IMR-90 (cell line): Measurements from ENCODE around the gene ERC2. TPM values are rescaled to one million over a fixed set of nuclear protein-coding genes. Genes with fewer than 3 reads are reported as not detected.

Experiments
- ATAC-seq: fragments of 200-7000 bp; cut with Tn5 transposase; 2 replicates; pipeline ENCODE4 v1.9.1; 2020; ENCODE audit warnings: low read depth, mild to moderate bottlenecking, moderate library complexity
- BruUV-seq: library from RNA; stranded (reverse); fragments of 400-500 nt; replicated peaks from 2 replicates; lab custom pipeline; 2021; lab: Mats Ljungman, UMichigan
- CTCF ChIA-PET: fragments of 300-600 bp; formaldehyde crosslinking; extraction: SDS; loops from one replicate; lab custom pipeline; 2021; ENCODE audit warnings: antibody characterized with exemption; lab: Yijun Ruan, JAX
- POLR2A ChIA-PET: fragments of 300-600 bp; sonication (Branson Sonifier 250); formaldehyde crosslinking; loops from one replicate; lab custom pipeline; 2022; ENCODE audit warnings: antibody characterized with exemption; ENCODE audit not compliant: unreplicated experiment; lab: Charles Lee
- DNase-seq: peaks from one replicate; pipeline ENCODE4 v3.0.0; 2013
- H2AFZ ChIP-seq: replicated peaks from 2 replicates; pipeline ENCODE3; 2013; ENCODE audit warnings: low read length, mild to moderate bottlenecking; ENCODE audit not compliant: poor library complexity
- H2AK5ac ChIP-seq: 2 replicates; pipeline ENCODE4 v1.6.1; 2013; ENCODE audit warnings: low read depth, low read length, inconsistent platforms
- H2AK9ac ChIP-seq: replicated peaks from 2 replicates; pipeline ENCODE3; 2013; ENCODE audit warnings: mild to moderate bottlenecking, low read depth, low read length, moderate library complexity; ENCODE audit not compliant: poor library complexity
- H2BK120ac ChIP-seq: 2 replicates; pipeline ENCODE4 v1.6.1; 2013; ENCODE audit warnings: low read depth, low read length, inconsistent platforms
- H2BK15ac ChIP-seq: 3 replicates; pipeline ENCODE4 v1.6.1; 2013; ENCODE audit warnings: low read depth, low read length, inconsistent platforms
- H2BK20ac ChIP-seq: 2 replicates; pipeline ENCODE4 v1.6.1; 2013; ENCODE audit warnings: low read depth, mild to moderate bottlenecking, inconsistent platforms, low read length, moderate library complexity
- H2BK5ac ChIP-seq: 2 replicates; pipeline ENCODE4 v1.6.1; 2013; ENCODE audit warnings: mild to moderate bottlenecking, low read depth, low read length, inconsistent platforms; ENCODE audit not compliant: poor library complexity, severe bottlenecking
- H3K14ac ChIP-seq: replicated peaks from 2 replicates; pipeline ENCODE4 v1.6.1; 2013; ENCODE audit warnings: low read depth, low read length, inconsistent platforms
- H3K18ac ChIP-seq: 2 replicates; pipeline ENCODE4 v1.6.1; 2013; ENCODE audit warnings: low read depth, low read length, control low read depth
- H3K23ac ChIP-seq: 2 replicates; pipeline ENCODE4 v1.6.1; 2013; ENCODE audit warnings: low read depth, low read length, inconsistent platforms
- H3K27ac ChIP-seq: 2 replicates; pipeline ENCODE4 v1.5.1; 2013; ENCODE audit warnings: mild to moderate bottlenecking, control low read depth, low read length; ENCODE audit not compliant: insufficient read depth
- H3K27me3 ChIP-seq: 2 replicates; pipeline ENCODE4 v1.6.1; 2013; ENCODE audit warnings: low read length; ENCODE audit not compliant: control insufficient read depth, insufficient read depth
- H3K36me3 ChIP-seq: 2 replicates; pipeline ENCODE4 v1.6.1; 2013; ENCODE audit warnings: low read length, mixed read lengths; ENCODE audit not compliant: control insufficient read depth, insufficient read depth
- H3K4ac ChIP-seq: 2 replicates; pipeline ENCODE4 v1.6.1; 2013; ENCODE audit warnings: low read depth, low read length, inconsistent platforms
- H3K4me1 ChIP-seq: 2 replicates; pipeline ENCODE4 v1.6.1; 2013; ENCODE audit warnings: low read length, mixed read lengths; ENCODE audit not compliant: control insufficient read depth, insufficient read depth
- H3K4me2 ChIP-seq: 2 replicates; pipeline ENCODE4 v1.6.1; 2013; ENCODE audit warnings: low read depth, mild to moderate bottlenecking, control low read depth, low read length, moderate library complexity
- H3K4me3 ChIP-seq: 2 replicates; pipeline ENCODE4 v1.5.1; 2013; ENCODE audit warnings: low read depth, mild to moderate bottlenecking, control low read depth, low read length, moderate library complexity; ENCODE audit not compliant: insufficient read depth
- H3K56ac ChIP-seq: 2 replicates; pipeline ENCODE4 v1.6.1; 2013; ENCODE audit warnings: low read length, inconsistent platforms; ENCODE audit not compliant: insufficient read depth; ENCODE audit errors: extremely low read depth
- H3K79me1 ChIP-seq, 2 experiments: 2 replicates each; pipeline ENCODE4 v1.6.1; 2013; ENCODE audit warnings: low read length in 2 of 2, inconsistent platforms in 1 of 2, low read depth in 1 of 2
- H3K9ac ChIP-seq: 2 replicates; pipeline ENCODE4 v1.6.1; 2013; ENCODE audit warnings: low read depth, low read length, control low read depth
- H3K9me1 ChIP-seq: 2 replicates; pipeline ENCODE4 v1.6.1; 2013; ENCODE audit warnings: low read length, inconsistent platforms; ENCODE audit not compliant: insufficient read depth
- H3K9me3 ChIP-seq: 2 replicates; pipeline ENCODE4 v1.6.1; 2013; ENCODE audit warnings: low read length; ENCODE audit not compliant: control insufficient read depth, insufficient read depth
- H4K20me1 ChIP-seq: 2 replicates; pipeline ENCODE4 v1.6.1; 2013; ENCODE audit warnings: low read length, inconsistent platforms; ENCODE audit not compliant: insufficient read depth
- H4K5ac ChIP-seq: 2 replicates; pipeline ENCODE4 v1.6.1; 2013; ENCODE audit warnings: mild to moderate bottlenecking, low read depth, low read length, control low read depth
- H4K8ac ChIP-seq, 2 experiments: 2 replicates each; pipeline ENCODE4 v1.6.1; 2013; ENCODE audit warnings: low read depth in 2 of 2, low read length in 2 of 2, control low read depth in 1 of 2, inconsistent platforms in 1 of 2
- H4K91ac ChIP-seq: 2 replicates; pipeline ENCODE4 v1.6.1; 2013; ENCODE audit warnings: low read depth, low read length, inconsistent platforms; ENCODE audit not compliant: insufficient read depth
- BHLHE40 ChIP-seq: fragments of 150-350 bp; IDR thresholded peaks from 2 replicates; pipeline ENCODE4 v1.6.1; 2016; ENCODE audit warnings: mild to moderate bottlenecking, low read depth, low read length
- CEBPB ChIP-seq: IDR thresholded peaks from 2 replicates; pipeline ENCODE4 v1.6.1; 2012; ENCODE audit warnings: low read depth, low read length, improper control_type of control experiment
- MAFK ChIP-seq: IDR thresholded peaks from 2 replicates; pipeline ENCODE4 v1.6.1; 2012; ENCODE audit warnings: low read depth, low read length, improper control_type of control experiment
- MXI1 ChIP-seq: IDR thresholded peaks from 2 replicates; pipeline ENCODE4 v1.6.1; 2012; ENCODE audit warnings: low read depth, mild to moderate bottlenecking, low read length, moderate library complexity, borderline replicate concordance
- NFE2L2 ChIP-seq: fragments of 150-350 bp; IDR thresholded peaks from 2 replicates; pipeline ENCODE4 v1.6.1; 2016; ENCODE audit warnings: low read depth, mild to moderate bottlenecking, low read length
- POLR2A ChIP-seq: IDR thresholded peaks from 2 replicates; pipeline ENCODE4 v1.6.1; 2012; ENCODE audit warnings: mild to moderate bottlenecking, low read depth, low read length
- RAD21 ChIP-seq: IDR thresholded peaks from 2 replicates; pipeline ENCODE4 v1.6.1; 2012; ENCODE audit warnings: low read length, improper control_type of control experiment
- USF2 ChIP-seq: fragments of 150-350 bp; IDR thresholded peaks from 2 replicates; pipeline ENCODE4 v1.6.1; 2017; ENCODE audit warnings: mild to moderate bottlenecking, antibody characterized with exemption, low read length, low read depth
- WGBS, 2 experiments: methylation state at CpG; one replicate each; pipeline versions ENCODE4 v1.1.5 to v1.1.7; 2013; ENCODE audit warnings: missing lambda C conversion rate in 2 of 2; ENCODE audit not compliant: insufficient read length in 1 of 2; ENCODE audit errors: extremely low coverage in 2 of 2; 5-methylcytosine and 5-hydroxymethylcytosine counted together
- dilution Hi-C: fragments of 300-500 bp; cut with HindIII; formaldehyde crosslinking; loops from one replicate; pipeline ENCODE4 v1.14.3; 2018; ENCODE audit warnings: low sequenced_read_pairs; ENCODE audit not compliant: unreplicated experiment
- in situ Hi-C: fragments of 300-500 bp; cut with MboI; formaldehyde crosslinking; loops from 3 replicates; pipeline ENCODE4 v1.14.3; 2019; ENCODE audit warnings: low sequenced_read_pairs, inconsistent platforms, mixed read lengths
- intact Hi-C: fragments of 100-400 bp; cut with micrococcal nuclease; formaldehyde crosslinking; loops from 2 replicates; pipeline ENCODE4 v1.10.0; 2022
- polyA plus RNA-seq, 3 experiments: library from polyadenylated mRNA; depleted of rRNA; stranded (reverse); fragments of >200 nt; gene quantifications; 2 replicates each; pipeline ENCODE4 v1.2.3, GENCODE V29; 2012; ENCODE audit warnings: low replicate concordance in 1 of 3
- total RNA-seq: library from RNA; depleted of rRNA; stranded (reverse); fragments of >200 nt; gene quantifications from 2 replicates; pipeline ENCODE4 v1.2.3, GENCODE V29; 2012
- TF ChIP-seq, protein P1 (sequence below): fragments of 150-350 bp; IDR thresholded peaks from 2 replicates; pipeline ENCODE4 v1.6.1; 2016; ENCODE audit warnings: low read depth, mild to moderate bottlenecking, low read length, moderate library complexity, borderline replicate concordance

The ERC2 gene
- total and polyA plus RNA-seq, 2 of the 4 experiments (the other 2 are of a cell fraction) = 0.17 to 0.18 TPM

DNA sequence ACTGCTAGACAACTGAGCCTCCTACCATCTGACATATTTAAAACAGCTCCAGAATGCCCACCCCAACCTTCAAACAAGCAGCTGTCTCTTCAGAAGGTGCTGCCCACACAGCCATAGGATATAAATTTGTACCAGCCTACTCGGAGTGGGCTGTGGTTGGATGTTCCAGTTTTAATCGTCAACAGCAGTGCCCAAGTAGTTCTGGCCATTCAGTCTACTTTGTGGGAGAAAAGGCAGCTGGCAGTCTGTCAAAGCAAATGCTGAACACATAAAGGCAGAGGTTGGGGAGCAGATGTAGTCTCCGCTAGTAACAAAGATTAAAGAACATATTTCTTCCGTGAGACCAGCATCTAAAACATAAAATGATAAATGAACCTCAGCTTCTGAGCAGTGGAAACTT is 15.9 kb upstream of the ERC2 start:
- H2BK5ac ChIP-seq = no peak overlapping the region
- H2BK20ac ChIP-seq = no peak overlapping the region
- no peak overlapping the region for H3K27ac ChIP-seq
- H2AK9ac ChIP-seq = no peak overlapping the region
- H3K23ac ChIP-seq = no peak overlapping the region
- ChIA-PET POLR2A (no interaction called here), CTCF (no interaction called here)
- TF ChIP-seq BHLHE40 = no peak
- no peak for TF ChIP-seq POLR2A
- TF ChIP-seq NFE2L2 = no peak
- no peak for TF ChIP-seq MXI1
- no peak for TF ChIP-seq RAD21
- TF ChIP-seq, protein P1, sequence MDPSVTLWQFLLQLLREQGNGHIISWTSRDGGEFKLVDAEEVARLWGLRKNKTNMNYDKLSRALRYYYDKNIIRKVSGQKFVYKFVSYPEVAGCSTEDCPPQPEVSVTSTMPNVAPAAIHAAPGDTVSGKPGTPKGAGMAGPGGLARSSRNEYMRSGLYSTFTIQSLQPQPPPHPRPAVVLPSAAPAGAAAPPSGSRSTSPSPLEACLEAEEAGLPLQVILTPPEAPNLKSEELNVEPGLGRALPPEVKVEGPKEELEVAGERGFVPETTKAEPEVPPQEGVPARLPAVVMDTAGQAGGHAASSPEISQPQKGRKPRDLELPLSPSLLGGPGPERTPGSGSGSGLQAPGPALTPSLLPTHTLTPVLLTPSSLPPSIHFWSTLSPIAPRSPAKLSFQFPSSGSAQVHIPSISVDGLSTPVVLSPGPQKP = no peak
- TF ChIP-seq MAFK = no peak
- no peak for TF ChIP-seq CEBPB
- TF ChIP-seq USF2 = no peak
- no TSS peak for BruUV-seq
- H3K9me3 ChIP-seq = no peaks in the 10 kb centered on the region
- dilution Hi-C loops (no loop called here), intact Hi-C loops (no loop called here), in situ Hi-C loops (no loop called here)
- no peak overlapping the region for H4K91ac ChIP-seq
- H3K9me1 ChIP-seq = no peaks in the 10 kb centered on the region
- no peak overlapping the region for H3K4ac ChIP-seq
- no peak overlapping the region for H2BK120ac ChIP-seq
- no peaks in the 10 kb centered on the region for H3K36me3 ChIP-seq
- no peak overlapping the region for H3K56ac ChIP-seq
- 60% methylated on average over 1 of the region's 4 CpGs; no CpG with 5 or more reads in 1 of the 2 experiments for WGBS, 2 experiments
- H4K20me1 ChIP-seq = no peaks in the 10 kb centered on the region
- H4K8ac ChIP-seq = no peak overlapping the region
- H3K4me2 ChIP-seq = no peak overlapping the region
- no peak for ATAC-seq
- no peak overlapping the region for H3K18ac ChIP-seq
- no peaks in the 10 kb centered on the region for H3K4me1 ChIP-seq
- no peak overlapping the region for H2BK15ac ChIP-seq
- DNase-seq = no peak
- no peak overlapping the region for H3K14ac ChIP-seq
- no peaks in the 10 kb centered on the region for H3K27me3 ChIP-seq
- no peak overlapping the region for H4K5ac ChIP-seq
- no peak overlapping the region for H2AFZ ChIP-seq
- no peak overlapping the region for H2AK5ac ChIP-seq
- no peak overlapping the region for H3K9ac ChIP-seq
- H3K79me1 ChIP-seq = no peaks in the 10 kb centered on the region
- no peak overlapping the region for H3K4me3 ChIP-seq
